Astrocyte of the spinal cord (primary cell): ENCODE data around the gene B9D2.

Experiments used
- DNase-seq: peaks from one replicate; pipeline ENCODE4 v3.0.0; 2011; ENCODE audit warnings: low read depth, low spot score
- H3K4me3 ChIP-seq: 2 replicates; pipeline ENCODE4 v1.5.1; 2011; ENCODE audit warnings: low read depth, mild to moderate bottlenecking, low read length, moderate library complexity
- CTCF ChIP-seq: IDR thresholded peaks from 2 replicates; pipeline ENCODE4 v1.5.1; 2012; ENCODE audit warnings: low read depth, mild to moderate bottlenecking, low read length, inconsistent platforms
- in situ Hi-C: cut with HindIII; loops from 2 replicates; pipeline ENCODE4 v1.10.0; 2017; ENCODE audit warnings: low sequenced_read_pairs

B9D2 gene

GRCh38 chr19:41307090-41307875 lies 56.7 kb downstream of the B9D2 start:
- H3K4me3 ChIP-seq, result no peak overlapping the region
- DNase-seq, result no peak
- in situ Hi-C loops, result no loop called here

DNA sequence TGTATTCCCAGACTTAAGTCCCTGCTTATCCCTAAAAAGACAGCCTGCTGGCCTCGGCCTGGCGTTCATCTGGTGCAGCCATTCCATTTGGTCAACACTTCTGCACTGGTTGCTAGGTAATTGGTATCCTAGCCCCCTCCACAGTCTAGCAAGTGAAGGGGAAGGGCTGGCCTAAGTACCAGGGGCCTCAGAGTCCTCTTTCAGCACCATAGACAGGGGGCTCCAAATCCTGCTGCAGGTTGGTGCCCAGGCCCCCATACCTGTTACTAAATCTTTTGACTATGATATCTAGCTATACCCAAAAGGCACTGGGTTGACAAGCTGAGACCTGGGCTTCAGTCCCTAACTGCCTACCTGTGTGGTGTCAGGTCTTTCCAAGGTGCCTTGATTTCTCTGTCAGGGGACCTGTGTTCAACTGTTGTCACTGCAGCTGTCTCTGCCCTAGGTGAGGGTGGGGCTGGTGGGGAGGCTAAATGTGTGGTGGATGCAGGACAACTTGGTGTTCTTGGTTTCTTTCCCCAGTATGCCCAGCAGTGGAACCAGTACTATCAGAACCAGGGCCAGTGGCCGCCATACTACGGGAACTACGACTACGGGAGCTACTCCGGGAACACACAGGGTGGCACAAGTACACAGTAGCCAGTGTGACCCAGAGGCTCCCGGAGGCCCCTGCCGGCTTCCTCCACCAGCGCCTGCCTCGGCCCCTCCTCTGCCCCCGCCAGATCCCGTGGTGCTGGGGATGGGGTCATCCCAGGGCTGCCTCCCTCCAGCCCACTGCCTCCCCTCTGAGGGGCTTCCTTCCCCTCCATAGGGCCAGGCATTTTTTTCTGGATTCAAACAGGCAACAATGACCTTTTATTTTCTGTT lies 57.8 kb downstream of the B9D2 start:
- no peak overlapping the region for H3K4me3 ChIP-seq
- in situ Hi-C loops, result no loop called here
- no peak for DNase-seq
- TF ChIP-seq CTCF, result no peak

More at GRCh38 chr19:41307090-41307875, 56.7 kb downstream of the B9D2 start:
- no peak for TF ChIP-seq CTCF

DNA sequence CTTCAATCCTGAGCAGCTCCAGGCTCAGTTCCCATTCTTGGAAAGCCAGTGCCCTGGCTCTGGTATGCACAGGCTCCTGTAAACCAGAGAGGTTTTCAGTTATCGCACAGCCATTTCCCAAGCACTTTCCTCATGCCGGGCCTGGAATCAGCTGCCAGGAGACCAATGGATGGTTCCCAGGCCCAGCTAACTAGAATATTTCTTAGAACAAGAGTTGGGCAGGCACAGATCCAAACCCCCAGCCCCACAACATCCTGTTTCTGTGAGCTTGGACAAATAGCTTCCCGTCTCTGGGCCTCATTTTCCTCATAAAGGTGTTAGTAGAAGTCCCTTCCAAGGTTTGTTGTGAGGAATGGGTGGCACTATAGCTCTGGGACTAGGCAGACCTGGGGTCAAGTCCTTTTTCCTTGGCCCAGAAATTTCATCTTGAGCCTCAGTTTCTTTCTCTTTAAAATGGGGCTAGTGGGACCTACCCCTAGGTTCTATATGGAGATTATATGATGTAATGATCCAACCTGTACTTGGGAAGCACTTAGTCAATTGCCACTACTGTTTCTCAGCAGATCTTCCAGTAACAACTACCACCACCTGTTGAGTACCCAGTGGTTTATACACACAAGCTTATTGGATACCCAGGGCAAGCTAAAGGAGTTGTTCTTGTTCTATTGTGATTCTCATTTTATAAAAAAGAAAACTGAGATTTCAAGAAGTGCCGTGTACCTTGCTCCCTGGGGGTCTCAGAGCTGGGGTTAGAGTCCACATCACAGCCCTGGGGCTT lies 59.1 kb downstream of the B9D2 start:
- no peak for DNase-seq
- in situ Hi-C loops, result no loop called here
- TF ChIP-seq CTCF, result no peak
- H3K4me3 ChIP-seq, result no peak overlapping the region
